DOHH2 (cell line): ENCODE data around the gene OR51M1.

Experiments used
- CTCF ChIP-seq: fragments of 200-600 bp; sonication (generic); IDR thresholded peaks from one replicate; pipeline ENCODE4 v1.5.1; 2014; ENCODE audit warnings: antibody characterized with exemption, mild to moderate bottlenecking, low read depth, low read length; ENCODE audit not compliant: poor library complexity, severe bottlenecking
- EZH2phosphoT487 ChIP-seq: fragments of 200-600 bp; sonication (generic); IDR thresholded peaks from 2 replicates; pipeline ENCODE4 v1.6.1; 2017; ENCODE audit warnings: borderline replicate concordance, mild to moderate bottlenecking, antibody characterized with exemption, low read length, moderate library complexity, mixed read lengths

GRCh38 chr11:5380740-5381342 is 2.8 kb upstream of the OR51M1 start:
- TF ChIP-seq CTCF, result peak; percentile 74
- no peak for TF ChIP-seq EZH2phosphoT487
